Activated T-cell treated with anti-CD3 and anti-CD28 coated beads, Interleukin-2, amount 50 U/mL, for 72 hours (primary cell): ENCODE data around the gene ATRIP. TPM values are rescaled to one million over a fixed set of nuclear protein-coding genes. Genes with fewer than 3 reads are reported as not detected.

Source experiments
- ATAC-seq, 2 donors: fragments of 150-1000 bp; cut with Tn5 transposase; replicated peaks in 1 of 2; 2 replicates each; pipeline ENCODE4 v1.10.0; 2021; ENCODE audit warnings: moderate library complexity in 2 of 2, mild to moderate bottlenecking in 1 of 2
- DNase-seq, 2 donors: peaks; one replicate each; pipeline ENCODE4 v3.0.0; 2021 to 2022; ENCODE audit warnings: mixed read lengths in 1 of 2
- H3K27ac Mint-ChIP-seq: one replicate; pipeline ENCODE4 v1.8.0; 2022; ENCODE audit warnings: mild to moderate bottlenecking, moderate library complexity, mixed read lengths
- H3K27me3 Mint-ChIP-seq: one replicate; pipeline ENCODE4 v1.8.0; 2022; ENCODE audit warnings: low read depth, mixed read lengths
- H3K36me3 Mint-ChIP-seq, 2 donors: one replicate each; pipeline ENCODE4 v1.8.0; 2022; ENCODE audit warnings: mixed read lengths in 2 of 2, mild to moderate bottlenecking in 1 of 2; ENCODE audit not compliant: insufficient read depth in 2 of 2
- H3K4me1 Mint-ChIP-seq: one replicate; pipeline ENCODE4 v1.8.0; 2022; ENCODE audit warnings: low read depth, mixed read lengths
- H3K4me3 Mint-ChIP-seq, 2 donors: one replicate each; pipeline ENCODE4 v1.8.0; 2022; ENCODE audit warnings: mild to moderate bottlenecking in 2 of 2, mixed read lengths in 2 of 2, moderate library complexity in 2 of 2
- H3K9me3 Mint-ChIP-seq, 2 donors: one replicate each; pipeline ENCODE4 v1.8.0; 2022; ENCODE audit warnings: mixed read lengths in 2 of 2
- total RNA-seq, 2 donors: library from RNA; stranded (reverse); gene quantifications; one replicate each; pipeline ENCODE4 v1.2.3, GENCODE V29; 2022

ATRIP gene
- total RNA-seq, 2 donors from 2014 or later, result 15.6 to 19.9 TPM

DNA sequence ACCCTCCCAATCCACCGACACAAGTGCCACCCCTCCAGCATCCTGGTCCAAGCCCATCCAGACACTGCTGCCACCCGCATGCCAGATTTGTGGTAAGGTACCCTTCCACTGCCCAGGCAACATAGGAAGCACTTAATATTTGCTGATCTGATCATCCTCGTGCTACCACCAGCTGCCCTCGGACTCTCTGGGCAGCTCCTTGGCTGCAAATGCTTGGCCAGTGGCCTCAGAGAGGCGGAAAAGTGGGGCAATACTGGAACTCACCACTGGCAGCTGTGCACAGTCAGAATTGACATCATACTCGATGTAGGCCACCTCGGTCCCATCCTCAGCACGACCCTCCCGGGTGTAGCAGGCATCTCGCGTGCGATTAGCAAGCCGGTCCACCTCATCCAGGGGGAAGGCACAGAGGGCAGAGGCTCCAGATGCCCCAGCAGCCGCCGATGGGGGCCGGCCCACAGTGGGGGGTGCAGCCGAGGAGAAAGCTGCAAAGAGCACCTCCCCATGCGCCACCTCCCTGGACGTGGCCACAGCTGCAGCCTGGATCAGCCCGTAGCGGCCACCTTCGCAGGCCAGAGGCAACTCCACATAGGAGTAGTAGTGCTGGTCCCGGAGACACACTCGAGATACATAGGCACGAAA, 23.2 kb upstream of the ATRIP start:
- Mint-ChIP-seq H3K27me3 (peaks cover 17% of the 10 kb centered on the region), H3K9me3 (no peaks in the 10 kb centered on the region), H3K27ac (no peak overlapping the region), H3K36me3 (no peaks in the 10 kb centered on the region), H3K4me1 (no peaks in the 10 kb centered on the region), H3K4me3 (no peak overlapping the region)
- DNase-seq (no peak), ATAC-seq (no peak)

DNA sequence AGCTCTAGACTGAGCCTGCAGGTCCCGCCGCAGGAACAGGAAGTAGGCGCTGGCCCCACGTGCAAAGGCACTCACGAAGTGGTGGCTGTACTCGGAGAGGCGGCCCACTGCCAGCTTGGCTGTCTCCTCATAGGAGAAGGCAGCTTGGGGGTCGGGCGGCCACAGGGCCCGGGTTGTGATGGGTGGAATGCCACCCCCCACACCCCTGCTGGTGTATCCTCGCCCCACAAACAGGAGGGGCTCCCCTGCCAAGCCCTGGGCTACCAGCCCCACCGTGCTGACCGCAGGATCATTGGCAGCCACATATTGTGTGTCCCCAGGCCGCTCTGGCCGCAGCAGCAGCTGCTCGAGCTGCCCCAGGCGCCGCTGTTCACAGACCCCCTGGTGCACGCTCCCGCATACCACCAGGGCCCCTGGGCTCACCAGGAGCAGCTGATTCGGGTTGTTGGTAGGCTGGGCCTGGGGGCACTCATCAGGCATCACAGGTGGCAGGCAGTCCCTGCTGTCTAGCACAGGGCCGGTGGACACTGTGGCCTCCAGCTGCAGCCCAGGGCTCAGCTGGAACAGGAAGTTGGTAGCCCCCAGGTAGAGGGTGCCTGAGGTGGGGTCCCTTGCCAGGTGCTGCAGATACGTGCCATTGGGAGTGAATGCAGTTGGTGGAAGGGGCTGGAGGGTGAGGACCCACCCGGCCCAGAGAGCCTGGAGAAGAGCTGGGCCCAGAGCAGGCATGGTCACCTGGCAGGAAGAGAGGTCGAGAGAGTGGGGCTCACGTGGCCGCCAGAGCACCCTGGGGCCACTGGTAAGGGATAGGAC, 22.4 kb upstream of the ATRIP start:
- DNase-seq (no peak), ATAC-seq (no peak)
- Mint-ChIP-seq H3K36me3 (no peaks in the 10 kb centered on the region), H3K27me3 (peaks cover 19% of the 10 kb centered on the region), H3K27ac (no peak overlapping the region), H3K4me3 (no peak overlapping the region), H3K9me3 (no peaks in the 10 kb centered on the region), H3K4me1 (no peaks in the 10 kb centered on the region)

- ATAC-seq (no peak), DNase-seq (no peak)
- H3K4me3 Mint-ChIP-seq, result no peak overlapping the region
- H3K27me3 Mint-ChIP-seq, result peaks cover 19% of the 10 kb centered on the region
- H3K36me3 Mint-ChIP-seq, result no peaks in the 10 kb centered on the region
- H3K9me3 Mint-ChIP-seq, result no peaks in the 10 kb centered on the region
- H3K27ac Mint-ChIP-seq, result no peak overlapping the region
- no peaks in the 10 kb centered on the region for H3K4me1 Mint-ChIP-seq
Observed at GRCh38 chr3:48425281-48425812, 21.2 kb upstream of the ATRIP start.

GRCh38 chr3:48426401-48426909, 20.1 kb upstream of the ATRIP start:
- DNase-seq, result no peak
- peaks cover 19% of the 10 kb centered on the region for H3K27me3 Mint-ChIP-seq
- H3K27ac Mint-ChIP-seq, result no peak overlapping the region
- no peak for ATAC-seq
- no peaks in the 10 kb centered on the region for H3K36me3 Mint-ChIP-seq
- no peaks in the 10 kb centered on the region for H3K4me1 Mint-ChIP-seq
- no peak overlapping the region for H3K4me3 Mint-ChIP-seq
- no peaks in the 10 kb centered on the region for H3K9me3 Mint-ChIP-seq

- Mint-ChIP-seq H3K9me3 (no peaks in the 10 kb centered on the region), H3K27ac (no peak overlapping the region), H3K27me3 (peaks cover 19% of the 10 kb centered on the region), H3K36me3 (peaks cover 0 to 2% of the 10 kb centered on the region in 2 donors), H3K4me1 (no peaks in the 10 kb centered on the region), H3K4me3 (no peak overlapping the region)
- no peak for DNase-seq
- no peak for ATAC-seq
Observed at GRCh38 chr3:48426944-48427629, 19.4 kb upstream of the ATRIP start.

DNA sequence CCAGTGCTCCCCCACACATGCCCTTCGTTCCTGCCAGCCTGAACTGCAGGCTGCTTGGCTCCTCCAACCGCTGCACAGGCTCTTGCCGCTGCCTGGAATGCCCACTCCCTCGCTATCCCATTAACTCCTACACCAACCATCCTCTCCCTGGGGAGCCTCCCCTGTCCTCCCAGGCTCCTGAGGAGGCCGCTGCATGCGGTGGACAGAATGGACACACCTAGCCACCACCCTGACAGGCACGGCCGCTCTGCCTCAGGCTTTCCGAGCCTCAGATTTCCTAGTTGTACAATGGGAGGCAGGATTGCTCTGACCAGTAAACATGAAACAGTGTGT, 18.9 kb upstream of the ATRIP start:
- no peaks in the 10 kb centered on the region for H3K4me1 Mint-ChIP-seq

DNA sequence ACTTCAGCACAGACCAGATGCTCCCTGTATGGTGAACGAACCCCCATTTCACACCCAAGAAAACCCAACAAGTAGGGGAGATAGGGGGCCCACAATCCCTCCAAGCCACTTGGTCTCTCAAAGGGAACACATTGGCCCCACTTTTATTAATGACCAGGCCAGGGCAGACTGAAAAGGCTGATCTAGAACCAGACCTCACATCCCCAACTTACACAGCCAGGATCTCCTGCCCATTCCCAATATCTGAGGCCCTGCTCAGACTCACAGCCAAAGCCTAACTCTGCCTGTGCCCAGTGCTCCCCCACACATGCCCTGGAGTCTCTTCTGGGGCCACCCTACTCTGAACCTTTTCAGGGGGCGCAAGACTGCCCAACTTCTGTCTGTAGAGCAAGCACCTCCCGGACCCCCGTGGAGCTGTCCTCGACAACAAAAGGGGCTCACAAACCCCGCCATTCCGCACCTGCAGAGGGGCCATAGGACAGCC, 18.4 kb upstream of the ATRIP start:
- Mint-ChIP-seq H3K9me3 (no peaks in the 10 kb centered on the region), H3K36me3 (peaks cover 0 to 2% of the 10 kb centered on the region in 2 donors), H3K27me3 (peaks cover 19% of the 10 kb centered on the region), H3K27ac (no peak overlapping the region), H3K4me1 (no peaks in the 10 kb centered on the region), H3K4me3 (peak overlapping the region; percentile 15 to 46)
- ATAC-seq, result no peak
- no peak for DNase-seq

More for the DNA sequence above, 18.9 kb upstream of the ATRIP start:
- DNase-seq, result no peak
- ATAC-seq, result no peak
- Mint-ChIP-seq H3K4me3 (no peak overlapping the region), H3K36me3 (peaks cover 0 to 2% of the 10 kb centered on the region in 2 donors), H3K27ac (no peak overlapping the region), H3K9me3 (no peaks in the 10 kb centered on the region), H3K27me3 (peaks cover 19% of the 10 kb centered on the region)

GRCh38 chr3:48428572-48429316, 17.8 kb upstream of the ATRIP start:
- peak overlapping the region; percentile 15 to 46 for H3K4me3 Mint-ChIP-seq
- H3K4me1 Mint-ChIP-seq, result no peaks in the 10 kb centered on the region

DNA sequence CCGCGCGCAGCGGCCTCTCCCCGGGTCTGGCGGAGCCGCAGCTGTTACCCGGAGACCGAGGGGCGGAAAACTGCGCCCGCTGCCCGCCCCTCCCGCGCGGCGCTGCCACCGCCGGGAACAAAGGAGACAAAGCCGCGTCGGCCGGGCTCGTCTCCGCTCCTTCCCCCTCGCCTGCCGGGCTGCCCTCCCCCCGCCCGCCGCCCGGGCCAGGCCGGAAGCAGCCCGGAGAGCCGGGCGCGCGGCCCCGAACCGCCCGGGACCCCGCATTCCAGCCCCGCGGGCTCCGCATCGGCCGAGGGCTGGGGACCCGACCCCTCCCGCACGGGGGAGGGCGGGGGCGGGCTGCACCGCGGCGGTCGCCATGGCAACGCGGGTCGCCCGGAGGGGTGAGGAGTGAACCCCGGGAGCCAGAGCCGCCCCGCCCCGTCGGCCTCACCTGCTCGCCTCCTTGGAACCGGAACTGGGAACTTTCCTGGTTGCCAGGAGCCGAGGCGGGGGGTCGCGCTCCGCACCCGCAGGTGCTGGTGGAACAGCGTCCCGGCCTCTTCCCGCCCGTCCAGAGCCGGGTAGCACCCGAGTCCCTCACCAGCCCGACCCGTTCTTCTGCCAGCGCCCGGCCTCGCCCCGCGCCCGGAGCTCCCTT, 17.1 kb upstream of the ATRIP start:
- DNase-seq (peak; percentile 63 to 64), ATAC-seq (peak; percentile 71 to 82)
- Mint-ChIP-seq H3K36me3 (peaks cover 0 to 2% of the 10 kb centered on the region in 2 donors), H3K4me3 (peak overlapping the region; percentile 78 to 90), H3K9me3 (no peaks in the 10 kb centered on the region), H3K27me3 (peaks cover 19% of the 10 kb centered on the region), H3K27ac (no peak overlapping the region), H3K4me1 (no peaks in the 10 kb centered on the region)

More at GRCh38 chr3:48428572-48429316, 17.8 kb upstream of the ATRIP start:
- peaks cover 0 to 2% of the 10 kb centered on the region in 2 donors for H3K36me3 Mint-ChIP-seq
- ATAC-seq (peak; percentile 64 to 67), DNase-seq (no peak)
- H3K9me3 Mint-ChIP-seq, result no peaks in the 10 kb centered on the region
- H3K27me3 Mint-ChIP-seq, result peaks cover 19% of the 10 kb centered on the region
- no peak overlapping the region for H3K27ac Mint-ChIP-seq

DNA sequence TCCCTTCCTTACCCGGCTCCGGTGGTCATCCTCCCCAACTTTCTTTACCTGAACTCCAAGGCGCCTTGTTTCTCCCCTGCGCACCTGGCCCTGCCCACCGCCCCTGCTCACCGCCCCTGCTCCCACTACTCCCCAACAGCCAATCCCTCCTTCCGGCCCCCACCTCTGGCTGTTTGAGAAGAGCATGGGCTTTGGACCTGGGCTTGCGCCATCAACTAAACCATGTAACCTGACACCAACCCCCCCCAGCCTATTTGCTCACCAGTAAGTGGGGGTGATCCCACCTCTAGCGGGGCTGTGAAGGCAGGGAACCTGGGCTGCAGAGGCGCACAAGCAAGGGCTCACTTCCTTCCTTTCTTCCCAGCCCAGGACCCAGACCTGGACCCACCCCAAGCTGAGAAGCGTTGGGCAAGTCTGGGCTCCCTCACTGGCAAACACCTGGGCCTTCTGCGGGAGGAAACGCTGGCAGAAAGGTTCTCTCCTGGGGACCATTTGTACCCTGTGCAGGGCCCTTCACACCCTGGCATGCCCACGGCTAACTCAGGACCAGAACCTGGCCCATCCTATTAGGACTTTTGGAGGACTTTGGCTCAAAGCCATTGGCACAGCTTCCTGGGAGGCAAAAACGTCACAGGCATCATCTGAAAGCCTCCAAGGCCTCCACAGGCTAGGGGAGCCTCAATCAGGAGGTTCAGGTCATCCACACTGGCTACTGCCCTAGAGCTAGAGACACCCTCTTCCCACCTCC, 16.4 kb upstream of the ATRIP start, which contains the start of gene PLXNB1:
Gene PLXNB1 (minus strand): TSS at position 127 of the 748 bp plus-strand sequence. CDS start 5,475 bp downstream, outside the sequence.
- no peak for DNase-seq
- peak; percentile 6 to 19 for ATAC-seq
- H3K36me3 Mint-ChIP-seq, result peaks cover 0 to 2% of the 10 kb centered on the region in 2 donors
- peaks cover 19% of the 10 kb centered on the region for H3K27me3 Mint-ChIP-seq
- no peaks in the 10 kb centered on the region for H3K9me3 Mint-ChIP-seq
- H3K4me1 Mint-ChIP-seq, result no peaks in the 10 kb centered on the region
- no peak within 1 kb of the TSS for H3K27ac Mint-ChIP-seq
- H3K4me3 Mint-ChIP-seq, result peak within 1 kb of the TSS; percentile 78 to 90

DNA sequence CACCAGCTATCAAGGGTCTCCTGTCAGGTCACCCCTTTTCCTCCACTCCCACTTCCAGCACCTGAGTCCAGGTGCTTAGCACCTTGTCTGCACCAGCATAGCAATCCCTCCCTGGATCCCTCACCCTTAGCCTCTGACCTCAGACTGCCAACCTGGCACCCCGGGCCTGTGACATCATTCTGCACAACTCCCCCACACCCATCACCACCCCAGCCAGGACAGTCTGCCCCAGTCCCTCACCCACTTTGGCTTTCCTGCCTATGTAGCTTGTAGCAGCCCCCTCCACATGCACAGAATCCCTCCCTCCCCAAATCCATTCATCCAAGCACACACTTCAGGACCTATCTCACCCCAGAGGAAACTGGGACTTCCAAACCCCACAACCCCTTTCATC, 15.8 kb upstream of the ATRIP start:
- Mint-ChIP-seq H3K4me3 (peak overlapping the region; percentile 78 to 90), H3K9me3 (no peaks in the 10 kb centered on the region), H3K27me3 (peaks cover 19% of the 10 kb centered on the region), H3K27ac (no peak overlapping the region), H3K4me1 (no peaks in the 10 kb centered on the region), H3K36me3 (peaks cover 0 to 2% of the 10 kb centered on the region in 2 donors)
- no peak for ATAC-seq
- DNase-seq, result no peak
